Measurements from ENCODE around the gene CLIC3.

Gene CLIC3

GRCh38 chr9:137008312-137008711, 11.9 kb upstream of the CLIC3 start:
- H3K27me3 ChIP-seq (ENCODE audit: insufficient read depth, low read length) = peaks cover 3% of the 10 kb centered on the region; the same call in 1 of the 2 replicates
- H3K4me3 ChIP-seq (ENCODE audit: low read depth, low read length, poor library complexity, severe bottlenecking) = no peak overlapping the region

GRCh38 chr9:137007816-137008270, 11.5 kb upstream of the CLIC3 start:
- TF ChIP-seq CTCF (IDR thresholded peaks at IDR 0.05; ENCODE audit: low read length) (no peak), EZH2 (IDR thresholded peaks at IDR 0.05; ENCODE audit: borderline replicate concordance, low read length) (no peak)
- H3K9me3 ChIP-seq (ENCODE audit: low read length) = no peaks in the 10 kb centered on the region
- no peaks in the 10 kb centered on the region for H3K79me2 ChIP-seq (ENCODE audit: insufficient read depth, low read length)
- H3K4me2 ChIP-seq (ENCODE audit: low read length) = no peak overlapping the region
- H3K4me3 ChIP-seq (ENCODE audit: low read depth, low read length, poor library complexity, severe bottlenecking) = no peak overlapping the region
- no peak overlapping the region for H3K9ac ChIP-seq (ENCODE audit: low read length)
- H3K4me1 ChIP-seq (ENCODE audit: insufficient read depth, low read length, severe bottlenecking) = no peaks in the 10 kb centered on the region
- no peak overlapping the region for H3K27ac ChIP-seq (ENCODE audit: low read depth, low read length, poor library complexity, severe bottlenecking)
- no peaks in the 10 kb centered on the region for H3F3A ChIP-seq (ENCODE audit: insufficient read depth, low read length)
- H3K9me2 ChIP-seq (ENCODE audit: low read depth, low read length) = no peaks in the 10 kb centered on the region
- H3K36me3 ChIP-seq (ENCODE audit: insufficient read depth, low read length) = no peaks in the 10 kb centered on the region
- H3K27me3 ChIP-seq (ENCODE audit: insufficient read depth, low read length) = peaks cover 3% of the 10 kb centered on the region; the same call in 1 of the 2 replicates
- no peak overlapping the region for H2AFZ ChIP-seq (ENCODE audit: low read length)
- no peaks in the 10 kb centered on the region for H4K20me1 ChIP-seq (ENCODE audit: insufficient read depth, low read length)

More at GRCh38 chr9:137008312-137008711, 11.9 kb upstream of the CLIC3 start:
- no peaks in the 10 kb centered on the region for H3F3A ChIP-seq (ENCODE audit: insufficient read depth, low read length)
- no peaks in the 10 kb centered on the region for H3K36me3 ChIP-seq (ENCODE audit: insufficient read depth, low read length)
- H4K20me1 ChIP-seq (ENCODE audit: insufficient read depth, low read length) = no peaks in the 10 kb centered on the region
- H3K27ac ChIP-seq (ENCODE audit: low read depth, low read length, poor library complexity, severe bottlenecking) = no peak overlapping the region
- H3K4me2 ChIP-seq (ENCODE audit: low read length) = no peak overlapping the region
- H3K9me2 ChIP-seq (ENCODE audit: low read depth, low read length) = no peaks in the 10 kb centered on the region
- no peak overlapping the region for H2AFZ ChIP-seq (ENCODE audit: low read length)
- no peaks in the 10 kb centered on the region for H3K4me1 ChIP-seq (ENCODE audit: insufficient read depth, low read length, severe bottlenecking)
- no peak overlapping the region for H3K9ac ChIP-seq (ENCODE audit: low read length)
- H3K9me3 ChIP-seq (ENCODE audit: low read length) = no peaks in the 10 kb centered on the region
- H3K79me2 ChIP-seq (ENCODE audit: insufficient read depth, low read length) = no peaks in the 10 kb centered on the region
- TF ChIP-seq CTCF (IDR thresholded peaks at IDR 0.05; ENCODE audit: low read length) = no peak
- no peak for TF ChIP-seq EZH2 (IDR thresholded peaks at IDR 0.05; ENCODE audit: borderline replicate concordance, low read length)

- H2AFZ ChIP-seq (ENCODE audit: low read length) = no peak overlapping the region
- no peaks in the 10 kb centered on the region for H3K4me1 ChIP-seq (ENCODE audit: insufficient read depth, low read length, severe bottlenecking)
- no peaks in the 10 kb centered on the region for H3K9me2 ChIP-seq (ENCODE audit: low read depth, low read length)
- H3K9me3 ChIP-seq (ENCODE audit: low read length) = no peaks in the 10 kb centered on the region
- no peak overlapping the region for H3K9ac ChIP-seq (ENCODE audit: low read length)
- no peak for TF ChIP-seq CTCF (IDR thresholded peaks at IDR 0.05; ENCODE audit: low read length)
- no peak for TF ChIP-seq EZH2 (IDR thresholded peaks at IDR 0.05; ENCODE audit: borderline replicate concordance, low read length)
- no peak overlapping the region for H3K27ac ChIP-seq (ENCODE audit: low read depth, low read length, poor library complexity, severe bottlenecking)
- no peaks in the 10 kb centered on the region for H4K20me1 ChIP-seq (ENCODE audit: insufficient read depth, low read length)
- no peaks in the 10 kb centered on the region for H3K79me2 ChIP-seq (ENCODE audit: insufficient read depth, low read length)
- no peaks in the 10 kb centered on the region for H3K36me3 ChIP-seq (ENCODE audit: insufficient read depth, low read length)
- H3K4me2 ChIP-seq (ENCODE audit: low read length) = no peak overlapping the region
- peaks cover under 1% of the 10 kb centered on the region; the same call in 1 of the 2 replicates for H3K27me3 ChIP-seq (ENCODE audit: insufficient read depth, low read length)
- H3F3A ChIP-seq (ENCODE audit: insufficient read depth, low read length) = no peaks in the 10 kb centered on the region
- H3K4me3 ChIP-seq (ENCODE audit: low read depth, low read length, poor library complexity, severe bottlenecking) = no peak overlapping the region
These were observed 10.9 kb upstream of the CLIC3 start for GRCh38 chr9:137007108-137007815.
